CD4-positive, alpha-beta T cell treated with Interleukin-17A for 4 hours (primary cell): ENCODE measurements around the gene SIX6.
A peak's percentile ranks its signal among the peaks of the same experiment; 100 is the strongest.

Experiments
- DNase-seq: peaks from one replicate; pipeline ENCODE4 v3.0.0-alpha.2; 2020; ENCODE audit warnings: mixed read lengths

SIX6 gene

GRCh38 chr14:60514741-60515491 is 6.0 kb downstream of the SIX6 start:
- DNase-seq: no peak

GRCh38 chr14:60515511-60516289 is 6.8 kb downstream of the SIX6 start:
- no peak for DNase-seq

- no peak for DNase-seq
Measured at GRCh38 chr14:60532442-60532841, 23.5 kb downstream of the SIX6 start.

GRCh38 chr14:60537663-60538062 is 28.7 kb downstream of the SIX6 start:
- DNase-seq: no peak

GRCh38 chr14:60544659-60545058 is 35.7 kb downstream of the SIX6 start:
- DNase-seq: no peak

- no peak for DNase-seq
Measured at GRCh38 chr14:60553808-60554207, 44.9 kb downstream of the SIX6 start.

GRCh38 chr14:60561845-60562746 is 53.1 kb downstream of the SIX6 start:
- peak; percentile 6 for DNase-seq
